ENCODE results near the gene EXOC7. TPM values are rescaled to one million over a fixed set of nuclear protein-coding genes. Genes with fewer than 3 reads are reported as not detected.

EXOC7 gene
- total RNA-seq, 2 experiments from 2014 or later: 163 to 164 TPM

- Mint-ChIP-seq H3K4me1 (peaks cover 7% of the 10 kb centered on the region), H3K9me3 (no peaks in the 10 kb centered on the region), H3K27me3 (no peaks in the 10 kb centered on the region), H3K36me3 (peaks cover 29% of the 10 kb centered on the region), H3K27ac (no peak overlapping the region), H3K4me3 (no peak overlapping the region)
- ATAC-seq (ENCODE audit: low read depth) (no peak), DNase-seq (no peak)
- POLR2A ChIA-PET: interaction anchor here (0.5 to 1.1 kb wide), 2 partner anchors 10 to 995 kb away, joined by 3 to 4 read pairs; no protein-coding TSS in a partner anchor
Observed at GRCh38 chr17:76039121-76039520, 64.5 kb downstream of the EXOC7 start.

- H3K27ac Mint-ChIP-seq: no peak overlapping the region
- ATAC-seq (ENCODE audit: low read depth) (no peak), DNase-seq (no peak)
- H3K4me3 Mint-ChIP-seq: no peak overlapping the region
- POLR2A ChIA-PET: no interaction called here
- H3K27me3 Mint-ChIP-seq: no peaks in the 10 kb centered on the region
- peaks cover 24% of the 10 kb centered on the region for H3K36me3 Mint-ChIP-seq
- peaks cover 7% of the 10 kb centered on the region for H3K4me1 Mint-ChIP-seq
- H3K9me3 Mint-ChIP-seq: no peaks in the 10 kb centered on the region
Observed at GRCh38 chr17:76038050-76038449, 65.5 kb downstream of the EXOC7 start.

GRCh38 chr17:76036497-76037261, 66.9 kb downstream of the EXOC7 start:
- POLR2A ChIA-PET: no interaction called here
- Mint-ChIP-seq H3K36me3 (peaks cover 21% of the 10 kb centered on the region), H3K27ac (no peak overlapping the region), H3K4me1 (peaks cover 7% of the 10 kb centered on the region), H3K4me3 (no peak overlapping the region), H3K27me3 (no peaks in the 10 kb centered on the region), H3K9me3 (no peaks in the 10 kb centered on the region)
- ATAC-seq (ENCODE audit: low read depth) (no peak), DNase-seq (no peak)

GRCh38 chr17:76034428-76035350, 68.9 kb downstream of the EXOC7 start:
- ATAC-seq (ENCODE audit: low read depth) (no peak), DNase-seq (no peak)
- Mint-ChIP-seq H3K27me3 (no peaks in the 10 kb centered on the region), H3K4me1 (peaks cover 11% of the 10 kb centered on the region), H3K9me3 (no peaks in the 10 kb centered on the region), H3K36me3 (peaks cover 17% of the 10 kb centered on the region), H3K27ac (no peak overlapping the region), H3K4me3 (no peak overlapping the region)
- POLR2A ChIA-PET: no interaction called here

- POLR2A ChIA-PET: interaction anchor here (0.6 to 0.8 kb wide), 2 partner anchors 15 to 38 kb away, joined by 4 read pairs; no protein-coding TSS in a partner anchor
- H3K9me3 Mint-ChIP-seq: no peaks in the 10 kb centered on the region
- DNase-seq (no peak), ATAC-seq (ENCODE audit: low read depth) (no peak)
- H3K4me1 Mint-ChIP-seq: peaks cover 18% of the 10 kb centered on the region
- H3K27ac Mint-ChIP-seq: no peak overlapping the region
- no peaks in the 10 kb centered on the region for H3K27me3 Mint-ChIP-seq
- peaks cover 4% of the 10 kb centered on the region for H3K36me3 Mint-ChIP-seq
- no peak overlapping the region for H3K4me3 Mint-ChIP-seq
Observed at GRCh38 chr17:76033139-76033538, 70.4 kb downstream of the EXOC7 start.

GRCh38 chr17:76032780-76033108, 70.8 kb downstream of the EXOC7 start:
- H3K27ac Mint-ChIP-seq: no peak overlapping the region
- POLR2A ChIA-PET: no interaction called here
- ATAC-seq (ENCODE audit: low read depth) (no peak), DNase-seq (no peak)
- no peak overlapping the region for H3K4me3 Mint-ChIP-seq
- no peaks in the 10 kb centered on the region for H3K9me3 Mint-ChIP-seq
- H3K4me1 Mint-ChIP-seq: peaks cover 18% of the 10 kb centered on the region
- H3K36me3 Mint-ChIP-seq: peaks cover 2% of the 10 kb centered on the region
- no peaks in the 10 kb centered on the region for H3K27me3 Mint-ChIP-seq

- Mint-ChIP-seq H3K4me3 (no peak overlapping the region), H3K4me1 (peaks cover 16% of the 10 kb centered on the region), H3K36me3 (peaks cover 2% of the 10 kb centered on the region), H3K27me3 (no peaks in the 10 kb centered on the region), H3K27ac (no peak overlapping the region), H3K9me3 (no peaks in the 10 kb centered on the region)
- DNase-seq: no peak
- ATAC-seq (ENCODE audit: low read depth): no peak
- POLR2A ChIA-PET: interaction anchor here (0.7 kb wide), 1 partner anchor 231 kb away, joined by 3 read pairs; no protein-coding TSS in a partner anchor
Observed at GRCh38 chr17:76032073-76032779, 71.4 kb downstream of the EXOC7 start.

Small RNA genes within 50 kb of the gene (microRNA-seq; reads per million reads assigned to microRNA genes)
- gene MIR6868: not detected

Other genes with a start within 250 kb of the EXOC7 start
- gene WBP2, start 248.5 kb downstream of the EXOC7 start, total RNA-seq: 100 to 1,000 TPM; 107 TPM
- gene TRIM47, start 225.2 kb downstream of the EXOC7 start, total RNA-seq: 10 to 100 TPM; 23.2 to 27.9 TPM
- 10 to 100 TPM; 35.3 to 36.3 TPM for gene TRIM65, start 206.8 kb downstream of the EXOC7 start, total RNA-seq
- 100 to 1,000 TPM; 111 to 119 TPM for gene MRPL38, start 198.9 kb downstream of the EXOC7 start, total RNA-seq
- 10 to 100 TPM; 28.5 to 36.0 TPM for gene FBF1, start 162.7 kb downstream of the EXOC7 start, total RNA-seq
- 10 to 100 TPM; 28.3 to 30.2 TPM for gene ACOX1, start 124.6 kb downstream of the EXOC7 start, total RNA-seq
- 10 to 100 TPM; 15.9 to 17.1 TPM for gene TEN1, start 124.5 kb downstream of the EXOC7 start, total RNA-seq
- 1 to 10 TPM; 7.5 to 8.2 TPM for gene CDK3, start 102.9 kb downstream of the EXOC7 start, total RNA-seq
- under 1 TPM; 0.78 to 0.85 TPM for gene EVPL, start 76.5 kb downstream of the EXOC7 start, total RNA-seq
- gene SRP68, start 31.3 kb downstream of the EXOC7 start, total RNA-seq: 10 to 100 TPM; 81.6 to 83.0 TPM
- gene GALR2, start 29.0 kb downstream of the EXOC7 start, total RNA-seq: not detected
- not detected for gene ZACN, start 24.6 kb downstream of the EXOC7 start, total RNA-seq
- 1 to 10 TPM; 5.4 to 5.8 TPM for gene FOXJ1, start 37.5 kb upstream of the EXOC7 start, total RNA-seq
- 100 to 1,000 TPM; 103 to 110 TPM for gene RNF157, start 136.7 kb upstream of the EXOC7 start, total RNA-seq
- gene UBALD2, start 161.6 kb upstream of the EXOC7 start, total RNA-seq: 100 to 1,000 TPM; 344 to 375 TPM
- gene QRICH2, start 204.5 kb upstream of the EXOC7 start, total RNA-seq: 1 to 10 TPM; 3.7 to 4.7 TPM

Measured in activated naive CD8-positive, alpha-beta T cell treated with anti-CD3 and anti-CD28 coated beads, Interleukin-2, amount 10 ng/mL, durations not matched to agents 7 days and 5 days (primary cell).